Ramos (cell line): ENCODE data around the gene C10orf62.
"Not testable (repeated sequence)": the region's sequence is repeated elsewhere in the genome, so short reads cannot be mapped to it uniquely, and the experiment has no call there.

Source experiments
- in situ Hi-C: fragments of 300-500 bp; cut with MboI; formaldehyde crosslinking; loops from one replicate; pipeline ENCODE4 v1.14.3; 2022; ENCODE audit warnings: low sequenced_read_pairs; ENCODE audit not compliant: unreplicated experiment

Gene C10orf62

GRCh38 chr10:97563337-97563736 is 26.2 kb upstream of the C10orf62 start:
- in situ Hi-C loops, result no loop called here

GRCh38 chr10:97564776-97565175 is 24.7 kb upstream of the C10orf62 start:
- in situ Hi-C loops, result no loop called here

GRCh38 chr10:97566336-97566996 is 23.1 kb upstream of the C10orf62 start:
- in situ Hi-C loops, result no loop called here

- in situ Hi-C loops, result no loop called here
Measured at GRCh38 chr10:97567891-97568290, 21.6 kb upstream of the C10orf62 start.

GRCh38 chr10:97570146-97570788 is 19.3 kb upstream of the C10orf62 start:
- in situ Hi-C loops, result no loop called here

GRCh38 chr10:97570789-97571471 is 18.6 kb upstream of the C10orf62 start:
- in situ Hi-C loops, result no loop called here

- in situ Hi-C loops, result no loop called here
Measured at GRCh38 chr10:97571622-97572021, 17.9 kb upstream of the C10orf62 start.

GRCh38 chr10:97572214-97572989 is 17.1 kb upstream of the C10orf62 start, which contains the start of gene ANKRD2:
Gene ANKRD2, plus strand, starts transcription at chr10:97572779. Its CDS starts 10 bp downstream, at chr10:97572789.
- in situ Hi-C loops, result no loop called here

GRCh38 chr10:97573021-97573420 is 16.5 kb upstream of the C10orf62 start:
- in situ Hi-C loops, result no loop called here

- in situ Hi-C loops, result no loop called here
Measured at GRCh38 chr10:97573672-97574071, 15.8 kb upstream of the C10orf62 start.

- in situ Hi-C loops, result no loop called here
Measured at GRCh38 chr10:97574374-97575126, 15.0 kb upstream of the C10orf62 start.

- in situ Hi-C loops, result no loop called here
Measured at GRCh38 chr10:97575127-97575668, 14.3 kb upstream of the C10orf62 start.

- in situ Hi-C loops, result not testable (repeated sequence)
Measured at GRCh38 chr10:97576487-97576886, 13.0 kb upstream of the C10orf62 start.

GRCh38 chr10:97577701-97578100 is 11.8 kb upstream of the C10orf62 start:
- in situ Hi-C loops, result no loop called here

GRCh38 chr10:97578171-97578844 is 11.2 kb upstream of the C10orf62 start:
- in situ Hi-C loops, result no loop called here

- in situ Hi-C loops, result no loop called here
Measured at GRCh38 chr10:97580421-97581367, 8.8 kb upstream of the C10orf62 start.

GRCh38 chr10:97582169-97582568 is 7.4 kb upstream of the C10orf62 start:
- in situ Hi-C loops, result no loop called here

- in situ Hi-C loops, result no loop called here
Measured at GRCh38 chr10:97583476-97583875, 6.0 kb upstream of the C10orf62 start.
